PC-3 (cell line): ENCODE results near the gene ADAT1. TPM values are rescaled to one million over a fixed set of nuclear protein-coding genes. Genes with fewer than 3 reads are reported as not detected.
A peak's percentile ranks its signal among the peaks of the same experiment; 100 is the strongest.
"Not testable (repeated sequence)": the region's sequence is repeated elsewhere in the genome, so short reads cannot be mapped to it uniquely, and the experiment has no call there.

Experiments used
- ATAC-seq: fragments of 200-7000 bp; cut with Tn5 transposase; 2 replicates; pipeline ENCODE4 v1.9.1; 2020; ENCODE audit warnings: mild to moderate bottlenecking, moderate library complexity
- BruUV-seq: library from RNA; stranded (reverse); fragments of 400-500 nt; replicated peaks from 2 replicates; lab custom pipeline; 2021; lab: Mats Ljungman, UMichigan
- CTCF ChIA-PET: fragments of 300-600 bp; sonication (Branson Sonifier 250); formaldehyde crosslinking; loops from one replicate; lab custom pipeline; 2022; ENCODE audit warnings: antibody characterized with exemption; lab: Charles Lee
- POLR2A ChIA-PET: fragments of 300-600 bp; sonication (Branson Sonifier 250); formaldehyde crosslinking; loops from one replicate; lab custom pipeline; 2022; ENCODE audit warnings: antibody characterized with exemption; ENCODE audit not compliant: unreplicated experiment; lab: Charles Lee
- DNase-seq: peaks from one replicate; pipeline ENCODE4 v3.0.0-alpha.2; 2015
- H2AFZ ChIP-seq: fragments of 300-600 bp; sonication (generic); 2 replicates; pipeline ENCODE4 v1.6.0; 2016; ENCODE audit warnings: antibody characterized with exemption, low read length
- H3F3A ChIP-seq: fragments of 300-600 bp; sonication (generic); one replicate; pipeline ENCODE4 v1.6.0; 2017; ENCODE audit warnings: antibody characterized with exemption, low read length, control low read depth, mild to moderate bottlenecking; ENCODE audit not compliant: unreplicated experiment
- H3K27ac ChIP-seq: fragments of 300-600 bp; sonication (generic); 2 replicates; pipeline ENCODE4 v1.5.1; 2016; ENCODE audit warnings: mild to moderate bottlenecking, low read length
- H3K27me3 ChIP-seq: fragments of 300-600 bp; sonication (generic); 2 replicates; pipeline ENCODE4 v1.6.1; 2016; ENCODE audit warnings: low read length, mixed read lengths
- H3K36me3 ChIP-seq: fragments of 300-600 bp; sonication (generic); 2 replicates; pipeline ENCODE4 v1.6.1; 2016; ENCODE audit warnings: low read depth, mixed run types, low read length, mixed read lengths
- H3K4me1 ChIP-seq: fragments of 300-600 bp; sonication (generic); 2 replicates; pipeline ENCODE4 v1.5.1; 2016; ENCODE audit warnings: low read length; ENCODE audit not compliant: insufficient read depth
- H3K4me2 ChIP-seq: fragments of 300-600 bp; sonication (generic); 2 replicates; pipeline ENCODE4 v1.6.0; 2016; ENCODE audit warnings: low read length
- H3K4me3 ChIP-seq: fragments of 300-600 bp; sonication (generic); 2 replicates; pipeline ENCODE4 v1.5.1; 2016; ENCODE audit warnings: mild to moderate bottlenecking, low read length, mixed read lengths
- H3K79me2 ChIP-seq: fragments of 300-600 bp; sonication (generic); 2 replicates; pipeline ENCODE4 v1.6.1; 2017; ENCODE audit warnings: low read length, mixed read lengths
- H3K9ac ChIP-seq: fragments of 300-600 bp; sonication (generic); 2 replicates; pipeline ENCODE4 v1.6.0; 2016; ENCODE audit warnings: mild to moderate bottlenecking, low read length
- H3K9me2 ChIP-seq: fragments of 300-600 bp; sonication (generic); replicated peaks from 2 replicates; pipeline ENCODE4 v1.6.1; 2016; ENCODE audit warnings: mixed run types, low read length, mixed read lengths
- H3K9me3 ChIP-seq: fragments of 300-600 bp; sonication (generic); 2 replicates; pipeline ENCODE4 v1.6.1; 2016; ENCODE audit warnings: low read length, mixed read lengths
- H4K20me1 ChIP-seq: fragments of 300-600 bp; sonication (generic); 2 replicates; pipeline ENCODE4 v1.6.1; 2016; ENCODE audit warnings: low read length, mixed read lengths
- CTCF ChIP-seq: fragments of 300-600 bp; sonication (generic); conservative IDR thresholded peaks from 2 replicates; pipeline ENCODE4 v1.5.1; 2017; ENCODE audit warnings: antibody characterized with exemption, low read depth, mild to moderate bottlenecking, low read length
- EZH2 ChIP-seq: fragments of 300-600 bp; sonication (generic); IDR thresholded peaks from one replicate; pipeline ENCODE4 v1.6.1; 2017; ENCODE audit warnings: antibody characterized with exemption, mild to moderate bottlenecking, low read length; ENCODE audit not compliant: unreplicated experiment
- EZH2phosphoT487 ChIP-seq: fragments of 300-600 bp; sonication (generic); IDR thresholded peaks from 2 replicates; pipeline ENCODE4 v1.6.1; 2018; ENCODE audit warnings: mild to moderate bottlenecking, antibody characterized with exemption, low read length, borderline replicate concordance
- intact Hi-C: fragments of 100-400 bp; cut with micrococcal nuclease; formaldehyde crosslinking; loops from 2 replicates; pipeline ENCODE4 v1.9.0; 2023
- total RNA-seq: library from RNA; depleted of rRNA; stranded (reverse); fragments of >200 nt; gene quantifications from 2 replicates; pipeline ENCODE4 v1.2.3, GENCODE V29; 2014

The ADAT1 gene
- total RNA-seq, 1 experiment from 2014 or later: 42.8 TPM

DNA sequence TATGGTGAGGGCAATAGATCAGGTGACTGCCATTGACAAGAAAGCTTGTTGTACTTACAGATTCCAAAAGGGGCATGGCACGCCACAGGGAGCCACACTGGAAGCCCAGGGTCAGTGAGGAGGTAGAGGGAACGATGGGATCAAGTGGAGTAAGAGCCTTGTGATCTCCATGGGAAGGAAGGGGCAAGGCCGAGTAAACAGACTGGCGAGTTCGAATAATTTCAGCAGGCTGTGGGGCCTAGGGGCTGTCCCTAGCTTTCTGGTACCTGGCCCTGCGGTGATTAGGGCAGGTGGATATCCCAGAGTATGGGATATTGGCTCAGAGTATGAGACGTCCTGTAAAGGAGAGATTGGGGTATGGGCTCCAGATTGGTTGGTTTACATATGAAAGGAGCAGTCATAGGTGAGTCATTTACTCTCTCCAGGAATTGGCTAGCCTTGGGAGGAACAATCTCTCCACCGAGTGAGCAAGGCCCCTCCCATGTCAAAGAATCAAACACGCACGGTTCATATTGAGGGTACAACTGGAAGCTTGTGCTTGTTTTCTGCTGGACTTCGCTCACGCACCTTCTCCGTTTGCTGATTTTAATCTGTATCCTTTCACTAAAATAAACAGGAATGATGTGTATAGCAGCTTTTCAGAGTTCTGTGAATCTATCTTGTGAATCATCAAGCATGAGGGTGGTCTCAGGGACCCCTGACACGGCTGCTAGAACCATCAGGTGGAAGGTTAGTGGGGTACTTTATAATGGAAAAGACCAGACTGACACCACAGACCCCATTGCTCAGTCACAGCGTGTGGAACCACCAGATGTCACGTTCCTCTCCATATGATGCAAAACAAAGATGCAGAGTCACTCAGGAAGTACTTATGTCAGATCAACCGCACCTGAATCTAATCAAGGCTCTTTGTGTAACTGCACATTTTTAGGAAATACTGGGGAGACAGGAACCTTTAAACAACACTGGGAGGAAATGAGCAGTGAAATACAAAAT is 29.0 kb downstream of the ADAT1 start:
- ChIA-PET CTCF (no interaction called here), POLR2A (no interaction called here)
- Histone ChIP-seq H3K9ac (peak overlapping the region; percentile 50), H4K20me1 (no peaks in the 10 kb centered on the region), H3K9me3 (no peaks in the 10 kb centered on the region), H3K4me2 (peak overlapping the region; percentile 75), H3F3A (no peaks in the 10 kb centered on the region), H3K4me1 (peaks cover 16% of the 10 kb centered on the region), H3K36me3 (peaks cover 7% of the 10 kb centered on the region; the same call in 1 of the 2 replicates), H3K4me3 (peak overlapping the region; percentile 30; the same call in 1 of the 2 replicates), H3K27ac (peak overlapping the region; percentile 85), H3K79me2 (no peaks in the 10 kb centered on the region), H3K9me2 (no peaks in the 10 kb centered on the region), H2AFZ (peak overlapping the region; percentile 73), H3K27me3 (no peaks in the 10 kb centered on the region)
- peak; percentile 98 for ATAC-seq
- intact Hi-C loops: no loop called here
- BruUV-seq: no TSS peak
- TF ChIP-seq EZH2phosphoT487 (no peak), EZH2 (no peak), CTCF (no peak)
- peak; percentile 84 for DNase-seq

GRCh38 chr16:75593308-75593707 is 29.8 kb downstream of the ADAT1 start:
- Histone ChIP-seq H3K9ac (no peak overlapping the region), H3K4me3 (no peak overlapping the region), H3F3A (no peaks in the 10 kb centered on the region), H3K79me2 (no peaks in the 10 kb centered on the region), H4K20me1 (no peaks in the 10 kb centered on the region), H3K27me3 (no peaks in the 10 kb centered on the region), H3K4me1 (peaks cover 16% of the 10 kb centered on the region), H3K36me3 (peaks cover 7% of the 10 kb centered on the region; the same call in 1 of the 2 replicates), H2AFZ (no peak overlapping the region), H3K27ac (no peak overlapping the region), H3K4me2 (no peak overlapping the region), H3K9me2 (no peaks in the 10 kb centered on the region), H3K9me3 (no peaks in the 10 kb centered on the region)
- ChIA-PET CTCF (no interaction called here), POLR2A (no interaction called here)
- TF ChIP-seq EZH2phosphoT487 (no peak), CTCF (no peak), EZH2 (no peak)
- DNase-seq (no peak), ATAC-seq (no peak)
- BruUV-seq: no TSS peak
- intact Hi-C loops: no loop called here

GRCh38 chr16:75591927-75592326 is 31.2 kb downstream of the ADAT1 start:
- H3K4me3 ChIP-seq, H3K27me3 ChIP-seq, H3K27ac ChIP-seq, H3K79me2 ChIP-seq, BruUV-seq, DNase-seq, H2AFZ ChIP-seq, intact Hi-C loops, POLR2A ChIA-PET, H3K4me2 ChIP-seq, CTCF ChIA-PET, H3K36me3 ChIP-seq, H4K20me1 ChIP-seq, H3F3A ChIP-seq, ATAC-seq, H3K9me3 ChIP-seq, H3K9me2 ChIP-seq, H3K9ac ChIP-seq: not testable (repeated sequence)
- peaks cover 16% of the 10 kb centered on the region for H3K4me1 ChIP-seq
